Right lobe of liver (tissue), 4 donors: Measurements from ENCODE around the gene STAC2.

Experiments used
- POLR2A ChIP-seq: fragments of 450-650 bp; IDR thresholded peaks from one replicate; pipeline ENCODE4 v1.6.1; 2017; ENCODE audit warnings: antibody characterized with exemption, mild to moderate bottlenecking
- TF ChIP-seq, protein P1 (sequence below), 4 donors: fragments of 200-600 bp in 3 of 4; fragments of 450-650 bp in 1 of 4; IDR thresholded peaks; one replicate each; pipeline versions ENCODE4 v1.5.1 to v1.8.0; 2016 to 2022; ENCODE audit warnings: antibody characterized with exemption in 4 of 4, mild to moderate bottlenecking in 2 of 4
- donor health status: DM: no; HTN: no; CAD: no.
- donor health status: DM: no; HTN: no; CAD: no.
- donor health status: DM: no; HTN: yes; CAD: no.

DNA sequence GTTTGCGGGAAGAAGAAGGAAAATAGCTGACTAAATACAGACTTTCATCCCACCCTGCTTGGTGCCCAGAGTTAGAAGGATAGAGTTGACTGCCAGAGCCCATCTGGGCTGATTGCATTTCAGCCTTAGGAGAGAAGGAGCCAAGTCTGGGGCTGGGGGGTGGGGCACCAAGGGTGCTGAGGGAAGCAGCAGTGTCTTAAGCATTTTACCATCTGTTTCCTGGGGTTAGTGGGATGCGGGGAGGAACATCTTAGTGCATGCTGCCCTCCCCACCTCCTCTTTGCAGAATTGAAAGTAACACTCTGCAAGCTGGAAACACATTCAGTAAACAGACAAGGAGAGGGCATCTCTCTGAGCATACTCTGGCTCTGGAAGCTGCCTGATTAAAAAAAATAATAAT lies 58.3 kb downstream of the STAC2 start:
- TF ChIP-seq, protein P1, sequence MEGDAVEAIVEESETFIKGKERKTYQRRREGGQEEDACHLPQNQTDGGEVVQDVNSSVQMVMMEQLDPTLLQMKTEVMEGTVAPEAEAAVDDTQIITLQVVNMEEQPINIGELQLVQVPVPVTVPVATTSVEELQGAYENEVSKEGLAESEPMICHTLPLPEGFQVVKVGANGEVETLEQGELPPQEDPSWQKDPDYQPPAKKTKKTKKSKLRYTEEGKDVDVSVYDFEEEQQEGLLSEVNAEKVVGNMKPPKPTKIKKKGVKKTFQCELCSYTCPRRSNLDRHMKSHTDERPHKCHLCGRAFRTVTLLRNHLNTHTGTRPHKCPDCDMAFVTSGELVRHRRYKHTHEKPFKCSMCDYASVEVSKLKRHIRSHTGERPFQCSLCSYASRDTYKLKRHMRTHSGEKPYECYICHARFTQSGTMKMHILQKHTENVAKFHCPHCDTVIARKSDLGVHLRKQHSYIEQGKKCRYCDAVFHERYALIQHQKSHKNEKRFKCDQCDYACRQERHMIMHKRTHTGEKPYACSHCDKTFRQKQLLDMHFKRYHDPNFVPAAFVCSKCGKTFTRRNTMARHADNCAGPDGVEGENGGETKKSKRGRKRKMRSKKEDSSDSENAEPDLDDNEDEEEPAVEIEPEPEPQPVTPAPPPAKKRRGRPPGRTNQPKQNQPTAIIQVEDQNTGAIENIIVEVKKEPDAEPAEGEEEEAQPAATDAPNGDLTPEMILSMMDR (IDR thresholded peaks at IDR 0.05), result no peak
- no peak for TF ChIP-seq POLR2A
